Pancreas (tissue), 10 donors: Measurements from ENCODE around the gene CALHM4. TPM values are rescaled to one million over a fixed set of nuclear protein-coding genes. Genes with fewer than 3 reads are reported as not detected.

Source experiments
- ATAC-seq, 4 donors: fragments of 200-7000 bp; cut with Tn5 transposase; one replicate each; pipeline versions ENCODE4 v1.8.0 to v1.9.1; 2020; ENCODE audit warnings: mild to moderate bottlenecking in 4 of 4, moderate library complexity in 4 of 4
- DNase-seq, 6 donors: peaks; one replicate each; pipeline ENCODE4 v3.0.0-alpha.2; 2020
- FAIRE-seq: peaks from 2 replicates; lab custom pipeline; 2012; peaks lifted over from hg19 to GRCh38; lab: Jason Lieb, UNC
- H3K27ac ChIP-seq, 4 donors: fragments of 200-600 bp; sonication (generic); 1 replicate in 3 of 4; 2 replicates in 1 of 4; pipeline versions ENCODE4 v1.5.0 to v1.8.0; 2020
- H3K27me3 ChIP-seq, 4 donors: fragments of 200-600 bp; one replicate each; pipeline ENCODE4 v1.8.0; 2021
- H3K36me3 ChIP-seq, 3 donors: fragments of 200-600 bp; sonication (generic) in 1 of 3; one replicate each; pipeline versions ENCODE4 v1.5.0 to v1.8.0; 2020 to 2021
- H3K4me1 ChIP-seq, 3 donors: fragments of 200-600 bp; one replicate each; pipeline ENCODE4 v1.8.0; 2021
- H3K4me3 ChIP-seq, 4 donors: fragments of 200-600 bp; sonication (generic) in 2 of 4; one replicate each; pipeline versions ENCODE4 v1.5.0 to v1.8.0; 2020 to 2021
- H3K9me3 ChIP-seq, 4 donors: fragments of 200-600 bp; one replicate each; pipeline ENCODE4 v1.8.0; 2021
- CTCF ChIP-seq, 4 donors: fragments of 200-600 bp; sonication (generic) in 3 of 4; IDR thresholded peaks; one replicate each; pipeline versions ENCODE4 v1.5.0 to v1.8.0; 2021; ENCODE audit warnings: antibody characterized with exemption in 4 of 4
- WGBS, 2 donors: extraction: QIAGEN DNeasy Blood & Tissue Kit; methylation state at CpG; one replicate each; pipeline ENCODE4 v1.1.7; 2013; 5-methylcytosine and 5-hydroxymethylcytosine counted together
- intact Hi-C, 3 donors: fragments of 100-400 bp; cut with DNase I; formaldehyde crosslinking; loops; one replicate each; pipeline versions ENCODE4 v1.11.1 to v1.14.2; 2022
- polyA plus RNA-seq, 2 donors: library from polyadenylated mRNA; stranded (reverse); fragments of 200-250 nt; gene quantifications; one replicate each; pipeline ENCODE4 v1.2.3, GENCODE V29; 2013
- total RNA-seq, 6 donors: library from RNA; stranded (reverse); fragmentation: NEBNext Ultra II Directional in 4 of 6; extraction: Animal tissue kit (Norgen Biotek cat#: 25700) in 4 of 6; gene quantifications; one replicate each; pipeline versions ENCODE4 v1.2.1 to v1.2.4, GENCODE V29; 2021 to 2023
- donor health status: healthy with polysubstance abuse.
- donor health status: DM: no; HTN: no; CAD: no; lungs with moderate emphysema.
- donor health status: DM: no; HTN: no; CAD: no.
- donor health status: control.
- donor health status: control.
- donor health status: Bipolar disorder and iron deficiency.
- donor health status: DM: yes; HTN: yes; CAD: no.
- donor health status: DM: no; HTN: no; CAD: no.
- donor health status: DM: no; HTN: no; CAD: no.
- donor health status: DM: yes; HTN: yes; CAD: no.

CALHM4 gene
- total and polyA plus RNA-seq, 8 donors = not detected

- Histone ChIP-seq H3K27me3 (no peaks in the 10 kb centered on the region), H3K36me3 (no peaks in the 10 kb centered on the region), H3K4me3 (no peak overlapping the region), H3K27ac (no peak overlapping the region), H3K9me3 (no peaks in the 10 kb centered on the region), H3K4me1 (no peaks in the 10 kb centered on the region)
- intact Hi-C loops = loop anchor here in 1 of 3 donors (10.0 kb wide), 1 partner anchor 248 kb away; the partner anchor contains the start of gene TSPYL1
- ATAC-seq = no peak
- no peak for FAIRE-seq
- DNase-seq = no peak
- WGBS, 2 donors = 75 to 88% methylated on average over 2 of the region's 2 CpGs
- no peak for TF ChIP-seq CTCF (IDR thresholded peaks at IDR 0.05)
Observed at GRCh38 chr6:116522896-116523295, 30.7 kb upstream of the CALHM4 start.

- Histone ChIP-seq H3K4me1 (no peaks in the 10 kb centered on the region), H3K4me3 (no peak overlapping the region), H3K36me3 (no peaks in the 10 kb centered on the region), H3K27ac (no peak overlapping the region), H3K27me3 (no peaks in the 10 kb centered on the region), H3K9me3 (no peaks in the 10 kb centered on the region)
- ATAC-seq (no peak), FAIRE-seq (no peak), DNase-seq (no peak)
- intact Hi-C loops = loop anchor here in 1 of 3 donors (10.0 kb wide), 1 partner anchor 249 kb away; the partner anchor contains the start of gene TSPYL1
- 76 to 81% methylated on average over 2 of the region's 2 CpGs for WGBS, 2 donors
- TF ChIP-seq CTCF (IDR thresholded peaks at IDR 0.05) = no peak
Observed at GRCh38 chr6:116524236-116524635, 29.3 kb upstream of the CALHM4 start.

- DNase-seq (no peak), ATAC-seq (no peak), FAIRE-seq (no peak)
- no peaks in the 10 kb centered on the region for H3K36me3 ChIP-seq
- no peak overlapping the region for H3K27ac ChIP-seq
- H3K9me3 ChIP-seq = no peaks in the 10 kb centered on the region
- no peak overlapping the region for H3K4me3 ChIP-seq
- no peaks in the 10 kb centered on the region for H3K27me3 ChIP-seq
- no peaks in the 10 kb centered on the region for H3K4me1 ChIP-seq
- WGBS, 2 donors = 81 to 82% methylated on average over 1 of the region's 1 CpG
- no peak for TF ChIP-seq CTCF (IDR thresholded peaks at IDR 0.05)
- intact Hi-C loops = loop anchor here in 1 of 3 donors (10.0 kb wide), 1 partner anchor 253 kb away; the partner anchor contains the start of gene TSPYL1
Observed at GRCh38 chr6:116528133-116528532, 25.4 kb upstream of the CALHM4 start.

GRCh38 chr6:116528780-116529179 is 24.8 kb upstream of the CALHM4 start:
- Histone ChIP-seq H3K4me1 (no peaks in the 10 kb centered on the region), H3K9me3 (no peaks in the 10 kb centered on the region), H3K27me3 (no peaks in the 10 kb centered on the region), H3K27ac (no peak overlapping the region), H3K36me3 (no peaks in the 10 kb centered on the region), H3K4me3 (no peak overlapping the region)
- intact Hi-C loops = loop anchor here in 1 of 3 donors (10.0 kb wide), 1 partner anchor 254 kb away; the partner anchor contains the start of gene TSPYL1
- DNase-seq (no peak), FAIRE-seq (no peak), ATAC-seq (no peak)
- no peak for TF ChIP-seq CTCF (IDR thresholded peaks at IDR 0.05)
- 49 to 61% methylated on average over 3 of the region's 3 CpGs for WGBS, 2 donors

GRCh38 chr6:116529466-116530290 is 23.9 kb upstream of the CALHM4 start:
- H3K9me3 ChIP-seq = no peaks in the 10 kb centered on the region
- DNase-seq = no peak
- H3K4me3 ChIP-seq = no peak overlapping the region
- intact Hi-C loops = loop anchor here in 1 of 3 donors (10.0 kb wide), 1 partner anchor 255 kb away; the partner anchor contains the start of gene TSPYL1
- H3K36me3 ChIP-seq = no peaks in the 10 kb centered on the region
- no peaks in the 10 kb centered on the region for H3K27me3 ChIP-seq
- TF ChIP-seq CTCF (IDR thresholded peaks at IDR 0.05) = no peak
- no peak for FAIRE-seq
- H3K4me1 ChIP-seq = no peaks in the 10 kb centered on the region
- H3K27ac ChIP-seq = no peak overlapping the region
- WGBS, 2 donors = 71% methylated on average over 3 of the region's 3 CpGs
- no peak for ATAC-seq
